OCI-LY7 (cell line): ENCODE results near the gene TRERF1.

ENCODE experiments used
- EZH2phosphoT487 ChIP-seq: fragments of 200-600 bp; sonication (generic); IDR thresholded peaks from 2 replicates; pipeline ENCODE4 v1.6.1; 2018; ENCODE audit warnings: low read depth, borderline replicate concordance, mild to moderate bottlenecking, mixed run types, antibody characterized with exemption, low read length, moderate library complexity, mixed read lengths
- TF ChIP-seq, protein P1 (sequence below): fragments of 200-600 bp; sonication (generic); conservative IDR thresholded peaks from 2 replicates; pipeline ENCODE4 v1.5.1; 2014; ENCODE audit warnings: mild to moderate bottlenecking, antibody characterized with exemption, low read length, moderate library complexity, mixed read lengths

DNA sequence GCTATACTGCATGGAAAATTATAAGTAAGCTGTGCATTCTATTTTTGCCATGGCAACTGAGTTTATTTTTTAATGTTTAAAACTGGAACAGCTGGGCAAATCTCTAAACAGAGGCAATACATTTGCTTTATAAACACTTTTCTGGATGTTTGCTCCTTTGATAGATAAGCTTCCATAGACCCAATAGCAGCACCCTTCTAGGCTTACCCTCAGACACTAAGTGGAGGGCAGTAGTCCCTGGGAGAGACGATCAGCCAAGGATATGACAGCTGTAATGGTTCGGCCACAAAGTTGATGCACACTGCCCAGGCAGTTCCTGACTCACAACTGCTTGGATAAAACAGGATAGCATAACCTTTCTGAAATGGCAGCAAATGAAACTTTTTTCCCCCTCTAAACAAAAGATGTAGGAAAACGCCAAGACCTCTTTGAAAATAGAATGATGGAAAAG lies 225.5 kb downstream of the TRERF1 start:
- TF ChIP-seq, protein P1, sequence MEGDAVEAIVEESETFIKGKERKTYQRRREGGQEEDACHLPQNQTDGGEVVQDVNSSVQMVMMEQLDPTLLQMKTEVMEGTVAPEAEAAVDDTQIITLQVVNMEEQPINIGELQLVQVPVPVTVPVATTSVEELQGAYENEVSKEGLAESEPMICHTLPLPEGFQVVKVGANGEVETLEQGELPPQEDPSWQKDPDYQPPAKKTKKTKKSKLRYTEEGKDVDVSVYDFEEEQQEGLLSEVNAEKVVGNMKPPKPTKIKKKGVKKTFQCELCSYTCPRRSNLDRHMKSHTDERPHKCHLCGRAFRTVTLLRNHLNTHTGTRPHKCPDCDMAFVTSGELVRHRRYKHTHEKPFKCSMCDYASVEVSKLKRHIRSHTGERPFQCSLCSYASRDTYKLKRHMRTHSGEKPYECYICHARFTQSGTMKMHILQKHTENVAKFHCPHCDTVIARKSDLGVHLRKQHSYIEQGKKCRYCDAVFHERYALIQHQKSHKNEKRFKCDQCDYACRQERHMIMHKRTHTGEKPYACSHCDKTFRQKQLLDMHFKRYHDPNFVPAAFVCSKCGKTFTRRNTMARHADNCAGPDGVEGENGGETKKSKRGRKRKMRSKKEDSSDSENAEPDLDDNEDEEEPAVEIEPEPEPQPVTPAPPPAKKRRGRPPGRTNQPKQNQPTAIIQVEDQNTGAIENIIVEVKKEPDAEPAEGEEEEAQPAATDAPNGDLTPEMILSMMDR = no peak
- no peak for TF ChIP-seq EZH2phosphoT487
